Neural progenitor cell (in vitro differentiated cells): ENCODE data around the gene ADAM10. TPM values are rescaled to one million over a fixed set of nuclear protein-coding genes. Genes with fewer than 3 reads are reported as not detected.

Experiments used
- DNase-seq: peaks from one replicate; pipeline ENCODE4 v3.0.0-alpha.2; 2016; ENCODE audit warnings: low spot score
- H2AFZ ChIP-seq: fragments of 200-600 bp; sonication (generic); replicated peaks from 2 replicates; pipeline ENCODE4 v1.6.1; 2016; ENCODE audit warnings: antibody characterized with exemption
- H3F3A ChIP-seq: fragments of 200-600 bp; sonication (generic); 2 replicates; pipeline ENCODE4 v1.6.1; 2016; ENCODE audit warnings: antibody characterized with exemption, low read depth
- H3K27ac ChIP-seq: fragments of 200-600 bp; sonication (generic); 2 replicates; pipeline ENCODE4 v1.5.1; 2016; ENCODE audit warnings: mild to moderate bottlenecking
- H3K27me3 ChIP-seq: fragments of 200-600 bp; sonication (generic); 2 replicates; pipeline ENCODE4 v1.6.1; 2016; ENCODE audit warnings: mild to moderate bottlenecking, moderate library complexity
- H3K36me3 ChIP-seq: fragments of 200-600 bp; sonication (generic); 2 replicates; pipeline ENCODE4 v1.5.1; 2016
- H3K4me1 ChIP-seq: fragments of 200-600 bp; sonication (generic); 2 replicates; pipeline ENCODE4 v1.6.1; 2016; ENCODE audit warnings: mixed run types
- H3K4me2 ChIP-seq: fragments of 200-600 bp; sonication (generic); 2 replicates; pipeline ENCODE4 v1.6.1; 2016
- H3K4me3 ChIP-seq: fragments of 200-600 bp; sonication (generic); 2 replicates; pipeline ENCODE4 v1.5.1; 2016
- H3K79me2 ChIP-seq: fragments of 200-600 bp; sonication (generic); 2 replicates; pipeline ENCODE4 v1.6.1; 2016; ENCODE audit warnings: low read depth
- H3K9ac ChIP-seq: fragments of 200-600 bp; sonication (generic); 2 replicates; pipeline ENCODE4 v1.6.1; 2016
- H3K9me3 ChIP-seq: fragments of 200-600 bp; sonication (generic); 2 replicates; pipeline ENCODE4 v1.5.1; 2016; ENCODE audit warnings: low read depth
- H4K20me1 ChIP-seq: fragments of 200-600 bp; sonication (generic); 2 replicates; pipeline ENCODE4 v1.6.1; 2016; ENCODE audit warnings: low read depth
- H3K27ac Mint-ChIP-seq: 3 replicates; pipeline ENCODE4 v1.8.0; 2021; ENCODE audit warnings: mixed read lengths
- H3K27me3 Mint-ChIP-seq: 2 replicates; pipeline ENCODE4 v1.8.0; 2022; ENCODE audit warnings: low read depth, mild to moderate bottlenecking, inconsistent platforms, moderate library complexity, mixed read lengths; ENCODE audit not compliant: insufficient read depth
- H3K36me3 Mint-ChIP-seq: 3 replicates; pipeline ENCODE4 v1.8.0; 2021; ENCODE audit warnings: mixed read lengths
- H3K4me1 Mint-ChIP-seq: 3 replicates; pipeline ENCODE4 v1.8.0; 2021; ENCODE audit warnings: mixed read lengths
- H3K4me3 Mint-ChIP-seq: 3 replicates; pipeline ENCODE4 v1.8.0; 2021; ENCODE audit warnings: mild to moderate bottlenecking, moderate library complexity, mixed read lengths
- H3K9me3 Mint-ChIP-seq: 3 replicates; pipeline ENCODE4 v1.8.0; 2020; ENCODE audit warnings: mixed read lengths
- EZH2 ChIP-seq: fragments of 200-600 bp; sonication (generic); IDR thresholded peaks from 2 replicates; pipeline ENCODE4 v1.6.1; 2017; ENCODE audit warnings: antibody characterized with exemption, mild to moderate bottlenecking, moderate library complexity
- EZH2phosphoT487 ChIP-seq: fragments of 200-600 bp; sonication (generic); IDR thresholded peaks from 2 replicates; pipeline ENCODE4 v1.6.1; 2017; ENCODE audit warnings: antibody characterized with exemption
- total RNA-seq: library from RNA; depleted of rRNA; stranded (reverse); fragments of >200 nt; gene quantifications from 2 replicates; pipeline ENCODE4 v1.2.3, GENCODE V29; 2015; ENCODE audit warnings: low replicate concordance
- TF ChIP-seq, protein P1 (sequence below): fragments of 200-600 bp; sonication (generic); IDR thresholded peaks from 2 replicates; pipeline ENCODE4 v1.5.1; 2017; ENCODE audit warnings: antibody characterized with exemption, mild to moderate bottlenecking

Gene ADAM10
- total RNA-seq, 1 donor from 2014 or later = 153 TPM

DNA sequence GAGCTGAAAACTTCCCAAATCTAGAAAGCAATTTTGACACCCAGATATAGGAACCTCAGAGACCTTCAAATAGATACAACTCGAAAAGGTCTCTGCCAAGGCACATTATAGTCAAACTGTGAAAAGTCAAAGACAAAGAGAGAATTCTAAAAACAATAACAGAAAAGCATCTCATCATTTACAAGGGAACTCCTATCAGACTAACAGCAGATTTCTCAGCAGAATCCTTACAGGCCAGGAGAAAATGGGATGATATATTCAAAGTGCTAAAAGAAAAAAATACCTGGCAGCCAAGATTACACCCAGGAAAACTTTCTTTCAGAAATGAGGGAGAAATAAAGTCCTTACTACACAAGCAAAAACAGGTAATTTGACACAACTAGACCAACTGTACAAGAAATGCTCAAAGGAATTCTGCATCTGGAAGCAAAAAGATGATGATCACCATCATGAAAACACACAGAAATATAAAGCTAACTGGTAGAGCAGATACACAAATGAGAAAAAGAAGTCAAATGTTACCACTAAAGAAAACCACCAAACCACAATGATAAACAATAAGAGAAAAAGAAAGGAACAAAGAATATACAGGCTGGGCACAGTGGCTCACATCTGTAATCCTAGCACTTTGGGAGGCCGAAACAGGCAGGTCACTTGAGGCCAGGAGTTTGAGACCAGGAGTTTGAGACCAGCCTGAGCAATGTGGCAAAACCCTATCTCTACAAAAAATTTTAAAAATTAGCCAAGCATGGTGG, 50.4 kb downstream of the ADAM10 start:
- H3K9me3 ChIP-seq = peaks cover 3% of the 10 kb centered on the region
- DNase-seq = no peak
- no peak overlapping the region for H3K9ac ChIP-seq
- H3K79me2 ChIP-seq = peaks cover 100% of the 10 kb centered on the region
- no peaks in the 10 kb centered on the region for H3K27me3 Mint-ChIP-seq
- peaks cover 34% of the 10 kb centered on the region for H4K20me1 ChIP-seq
- H2AFZ ChIP-seq = no peak overlapping the region
- H3K27me3 ChIP-seq = no peaks in the 10 kb centered on the region
- H3K36me3 ChIP-seq = peaks cover 16% of the 10 kb centered on the region
- H3K9me3 Mint-ChIP-seq = peaks cover 59% of the 10 kb centered on the region
- H3K27ac ChIP-seq = no peak overlapping the region
- H3K4me1 ChIP-seq = peaks cover 14% of the 10 kb centered on the region
- peaks cover 3% of the 10 kb centered on the region for H3F3A ChIP-seq
- no peak overlapping the region for H3K4me2 ChIP-seq
- no peaks in the 10 kb centered on the region for H3K4me1 Mint-ChIP-seq
- H3K4me3 ChIP-seq = no peak overlapping the region
- no peak overlapping the region for H3K27ac Mint-ChIP-seq
- peaks cover 58% of the 10 kb centered on the region for H3K36me3 Mint-ChIP-seq
- H3K4me3 Mint-ChIP-seq = no peak overlapping the region
- TF ChIP-seq EZH2phosphoT487 (no peak), EZH2 (no peak)
- TF ChIP-seq, protein P1, sequence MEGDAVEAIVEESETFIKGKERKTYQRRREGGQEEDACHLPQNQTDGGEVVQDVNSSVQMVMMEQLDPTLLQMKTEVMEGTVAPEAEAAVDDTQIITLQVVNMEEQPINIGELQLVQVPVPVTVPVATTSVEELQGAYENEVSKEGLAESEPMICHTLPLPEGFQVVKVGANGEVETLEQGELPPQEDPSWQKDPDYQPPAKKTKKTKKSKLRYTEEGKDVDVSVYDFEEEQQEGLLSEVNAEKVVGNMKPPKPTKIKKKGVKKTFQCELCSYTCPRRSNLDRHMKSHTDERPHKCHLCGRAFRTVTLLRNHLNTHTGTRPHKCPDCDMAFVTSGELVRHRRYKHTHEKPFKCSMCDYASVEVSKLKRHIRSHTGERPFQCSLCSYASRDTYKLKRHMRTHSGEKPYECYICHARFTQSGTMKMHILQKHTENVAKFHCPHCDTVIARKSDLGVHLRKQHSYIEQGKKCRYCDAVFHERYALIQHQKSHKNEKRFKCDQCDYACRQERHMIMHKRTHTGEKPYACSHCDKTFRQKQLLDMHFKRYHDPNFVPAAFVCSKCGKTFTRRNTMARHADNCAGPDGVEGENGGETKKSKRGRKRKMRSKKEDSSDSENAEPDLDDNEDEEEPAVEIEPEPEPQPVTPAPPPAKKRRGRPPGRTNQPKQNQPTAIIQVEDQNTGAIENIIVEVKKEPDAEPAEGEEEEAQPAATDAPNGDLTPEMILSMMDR = no peak

DNA sequence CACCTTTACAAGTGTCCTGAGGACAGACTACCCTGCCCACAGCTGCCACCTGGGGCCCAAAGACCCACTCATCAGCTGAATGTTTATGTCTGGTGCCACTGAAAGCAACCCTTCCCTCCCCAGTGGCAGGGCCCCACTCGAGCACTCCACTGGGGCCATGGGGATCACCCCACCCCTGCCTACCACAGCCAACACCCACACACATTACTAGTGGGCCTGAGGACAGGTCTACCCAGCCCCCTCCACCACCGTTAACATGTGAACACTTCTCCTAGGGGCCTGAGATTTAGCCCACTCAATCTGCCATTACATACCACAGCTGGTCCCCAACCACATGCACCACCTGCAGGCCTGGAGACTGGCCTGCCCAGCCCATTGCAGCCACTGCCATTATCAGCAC, 52.3 kb downstream of the ADAM10 start:
- H3K4me3 ChIP-seq = no peak overlapping the region
- no peak overlapping the region for H3K4me2 ChIP-seq
- Mint-ChIP-seq H3K4me3 (no peak overlapping the region), H3K27ac (no peak overlapping the region), H3K9me3 (peaks cover 56% of the 10 kb centered on the region), H3K4me1 (no peaks in the 10 kb centered on the region), H3K27me3 (no peaks in the 10 kb centered on the region), H3K36me3 (peaks cover 60% of the 10 kb centered on the region)
- peaks cover 100% of the 10 kb centered on the region for H3K79me2 ChIP-seq
- TF ChIP-seq, protein P1 = no peak
- no peak for TF ChIP-seq EZH2
- TF ChIP-seq EZH2phosphoT487 = no peak
- no peaks in the 10 kb centered on the region for H3K27me3 ChIP-seq
- no peak for DNase-seq
- H2AFZ ChIP-seq = no peak overlapping the region
- peaks cover 16% of the 10 kb centered on the region for H3K36me3 ChIP-seq
- H3K9me3 ChIP-seq = peaks cover 3% of the 10 kb centered on the region
- H4K20me1 ChIP-seq = peaks cover 38% of the 10 kb centered on the region
- peaks cover 15% of the 10 kb centered on the region for H3K4me1 ChIP-seq
- H3F3A ChIP-seq = peaks cover 3% of the 10 kb centered on the region
- no peak overlapping the region for H3K27ac ChIP-seq
- no peak overlapping the region for H3K9ac ChIP-seq

DNA sequence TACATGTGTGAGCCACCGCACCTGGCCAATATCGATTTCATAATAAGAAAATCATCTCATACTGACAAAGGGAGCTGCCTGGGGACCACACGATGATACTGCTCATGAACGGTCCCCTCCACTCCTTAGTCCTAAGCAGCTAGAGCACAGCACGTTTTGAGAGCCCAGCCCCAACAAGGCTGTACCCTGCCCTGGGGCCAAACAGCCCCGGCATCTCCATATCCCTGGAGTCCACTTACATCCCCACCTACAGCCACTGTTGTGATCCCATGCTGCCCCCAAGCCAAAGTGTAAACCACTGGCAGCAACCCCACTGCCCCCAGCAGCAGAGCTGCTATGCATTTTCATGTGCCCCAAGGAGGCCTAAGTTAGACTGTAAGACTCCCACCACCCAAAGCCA, 52.8 kb downstream of the ADAM10 start:
- Mint-ChIP-seq H3K4me1 (no peaks in the 10 kb centered on the region), H3K36me3 (peaks cover 56% of the 10 kb centered on the region), H3K4me3 (no peak overlapping the region), H3K9me3 (peaks cover 53% of the 10 kb centered on the region), H3K27ac (peak overlapping the region; percentile 21), H3K27me3 (no peaks in the 10 kb centered on the region)
- Histone ChIP-seq H3F3A (peaks cover 3% of the 10 kb centered on the region), H3K79me2 (peaks cover 99% of the 10 kb centered on the region), H3K4me2 (no peak overlapping the region), H3K27ac (peak overlapping the region; percentile 37), H3K9ac (no peak overlapping the region), H3K4me3 (no peak overlapping the region), H2AFZ (no peak overlapping the region), H4K20me1 (peaks cover 38% of the 10 kb centered on the region), H3K9me3 (peaks cover 3% of the 10 kb centered on the region), H3K4me1 (peaks cover 15% of the 10 kb centered on the region), H3K27me3 (no peaks in the 10 kb centered on the region), H3K36me3 (peaks cover 16% of the 10 kb centered on the region)
- TF ChIP-seq EZH2phosphoT487 (no peak), EZH2 (no peak)
- TF ChIP-seq, protein P1 = no peak
- no peak for DNase-seq
